Ovary (tissue), 3 donors: ENCODE measurements around the gene DEFB125.

Source experiments
- EP300 ChIP-seq: sonication (generic); formaldehyde crosslinking; IDR thresholded peaks from one replicate; pipeline ENCODE4 v1.6.1; 2017; ENCODE audit warnings: antibody characterized with exemption
- TF ChIP-seq, protein P1 (sequence below), 3 donors: fragments of 450-650 bp in 2 of 3; fragments of 200-600 bp in 1 of 3; IDR thresholded peaks; one replicate each; pipeline versions ENCODE4 v1.5.1 to v1.8.0; 2016 to 2022; ENCODE audit warnings: antibody characterized with exemption in 3 of 3, mild to moderate bottlenecking in 1 of 3
- donor health status: DM: no; HTN: no; CAD: no.

DNA sequence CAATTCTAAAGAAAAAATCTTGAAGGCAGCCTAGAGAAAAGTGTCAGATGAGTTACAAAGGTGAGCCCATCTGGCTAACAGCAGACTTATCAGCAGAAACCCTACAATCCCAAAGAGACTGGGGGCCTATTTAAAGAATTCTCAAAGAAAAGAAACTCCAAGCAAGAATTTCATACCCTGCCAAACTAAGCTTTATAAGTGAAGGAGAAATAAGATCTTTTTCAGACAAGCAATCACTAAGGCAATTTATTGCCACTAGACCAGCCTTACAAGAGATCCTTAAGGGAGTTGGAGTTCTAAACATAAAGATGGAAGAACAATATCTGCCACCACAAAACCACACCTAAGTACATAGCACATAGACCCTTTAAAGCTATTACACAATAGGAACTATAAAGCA, 30.0 kb downstream of the DEFB125 start:
- TF ChIP-seq, protein P1, sequence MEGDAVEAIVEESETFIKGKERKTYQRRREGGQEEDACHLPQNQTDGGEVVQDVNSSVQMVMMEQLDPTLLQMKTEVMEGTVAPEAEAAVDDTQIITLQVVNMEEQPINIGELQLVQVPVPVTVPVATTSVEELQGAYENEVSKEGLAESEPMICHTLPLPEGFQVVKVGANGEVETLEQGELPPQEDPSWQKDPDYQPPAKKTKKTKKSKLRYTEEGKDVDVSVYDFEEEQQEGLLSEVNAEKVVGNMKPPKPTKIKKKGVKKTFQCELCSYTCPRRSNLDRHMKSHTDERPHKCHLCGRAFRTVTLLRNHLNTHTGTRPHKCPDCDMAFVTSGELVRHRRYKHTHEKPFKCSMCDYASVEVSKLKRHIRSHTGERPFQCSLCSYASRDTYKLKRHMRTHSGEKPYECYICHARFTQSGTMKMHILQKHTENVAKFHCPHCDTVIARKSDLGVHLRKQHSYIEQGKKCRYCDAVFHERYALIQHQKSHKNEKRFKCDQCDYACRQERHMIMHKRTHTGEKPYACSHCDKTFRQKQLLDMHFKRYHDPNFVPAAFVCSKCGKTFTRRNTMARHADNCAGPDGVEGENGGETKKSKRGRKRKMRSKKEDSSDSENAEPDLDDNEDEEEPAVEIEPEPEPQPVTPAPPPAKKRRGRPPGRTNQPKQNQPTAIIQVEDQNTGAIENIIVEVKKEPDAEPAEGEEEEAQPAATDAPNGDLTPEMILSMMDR (IDR thresholded peaks at IDR 0.05), result no peak
- TF ChIP-seq EP300, result no peak
